ENCODE measurements around the gene CYP19A1. TPM values are rescaled to one million over a fixed set of nuclear protein-coding genes. Genes with fewer than 3 reads are reported as not detected.

CYP19A1 gene
- total and polyA plus RNA-seq, 10 of the 15 experiments (the other 5 are each of a cell fraction or from before 2014, with no cell fraction given) = 0.08 to 1.8 (median 0.70) TPM

- SMC1A ChIA-PET (ENCODE audit: uncharacterized antibody, unreplicated experiment) = no interaction called here
- TF ChIP-seq SIX5 (IDR thresholded peaks at IDR 0.05; ENCODE audit: low read depth, low read length, severe bottlenecking) (no peak), EP300 (IDR thresholded peaks at IDR 0.05; ENCODE audit: borderline replicate concordance in 1 of 2, control insufficient read depth in 1 of 2, low read depth in 2 of 2, low read length in 2 of 2) (no peak), ATF7 (IDR thresholded peaks at IDR 0.05; ENCODE audit: low read depth) (no peak), TBL1XR1 (IDR thresholded peaks at IDR 0.05; ENCODE audit: low read depth, low read length) (no peak), TARDBP (IDR thresholded peaks at IDR 0.05; ENCODE audit: borderline replicate concordance) (no peak), POU2F2 (IDR thresholded peaks at IDR 0.05; ENCODE audit: borderline replicate concordance, low read depth, low read length) (no peak), TCF7 (IDR thresholded peaks at IDR 0.05; ENCODE audit: borderline replicate concordance) (no peak), CBX3 (IDR thresholded peaks at IDR 0.05; ENCODE audit: borderline replicate concordance, low read depth) (no peak), CBFB (IDR thresholded peaks at IDR 0.05; ENCODE audit: low read depth) (no peak), CUX1 (IDR thresholded peaks at IDR 0.05; ENCODE audit: insufficient replicate concordance, low read depth, low read length) (no peak), JUNB (IDR thresholded peaks at IDR 0.05) (no peak), POLR2AphosphoS5 (IDR thresholded peaks at IDR 0.05; ENCODE audit: low read length) (no peak), MTA2 (IDR thresholded peaks at IDR 0.05; ENCODE audit: low read depth) (no peak), SUPT20H (IDR thresholded peaks at IDR 0.05; ENCODE audit: borderline replicate concordance, control insufficient read depth, low read depth, low read length) (no peak), IKZF2 (IDR thresholded peaks at IDR 0.05) (no peak), NR2F1 (conservative IDR thresholded peaks at IDR 0.05) (no peak)
- TF ChIP-seq, protein P1, sequence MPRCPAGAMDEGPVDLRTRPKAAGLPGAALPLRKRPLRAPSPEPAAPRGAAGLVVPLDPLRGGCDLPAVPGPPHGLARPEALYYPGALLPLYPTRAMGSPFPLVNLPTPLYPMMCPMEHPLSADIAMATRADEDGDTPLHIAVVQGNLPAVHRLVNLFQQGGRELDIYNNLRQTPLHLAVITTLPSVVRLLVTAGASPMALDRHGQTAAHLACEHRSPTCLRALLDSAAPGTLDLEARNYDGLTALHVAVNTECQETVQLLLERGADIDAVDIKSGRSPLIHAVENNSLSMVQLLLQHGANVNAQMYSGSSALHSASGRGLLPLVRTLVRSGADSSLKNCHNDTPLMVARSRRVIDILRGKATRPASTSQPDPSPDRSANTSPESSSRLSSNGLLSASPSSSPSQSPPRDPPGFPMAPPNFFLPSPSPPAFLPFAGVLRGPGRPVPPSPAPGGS (IDR thresholded peaks at IDR 0.05; ENCODE audit: borderline replicate concordance, insufficient read depth, low read depth, low read length, poor library complexity, severe bottlenecking) = no peak
- TF ChIP-seq, protein P2, sequence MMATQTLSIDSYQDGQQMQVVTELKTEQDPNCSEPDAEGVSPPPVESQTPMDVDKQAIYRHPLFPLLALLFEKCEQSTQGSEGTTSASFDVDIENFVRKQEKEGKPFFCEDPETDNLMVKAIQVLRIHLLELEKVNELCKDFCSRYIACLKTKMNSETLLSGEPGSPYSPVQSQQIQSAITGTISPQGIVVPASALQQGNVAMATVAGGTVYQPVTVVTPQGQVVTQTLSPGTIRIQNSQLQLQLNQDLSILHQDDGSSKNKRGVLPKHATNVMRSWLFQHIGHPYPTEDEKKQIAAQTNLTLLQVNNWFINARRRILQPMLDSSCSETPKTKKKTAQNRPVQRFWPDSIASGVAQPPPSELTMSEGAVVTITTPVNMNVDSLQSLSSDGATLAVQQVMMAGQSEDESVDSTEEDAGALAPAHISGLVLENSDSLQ (IDR thresholded peaks at IDR 0.05) = no peak
- CTCF ChIA-PET = no interaction called here
- Histone ChIP-seq H3K4me2 (ENCODE audit: control insufficient read depth, insufficient read depth) (no peak overlapping the region), H3K9ac (ENCODE audit: control insufficient read depth, insufficient read depth, low read length) (no peak overlapping the region), H3K4me1 (ENCODE audit: control insufficient read depth, insufficient read depth, low read length) (peaks cover 4% of the 10 kb centered on the region), H3K79me2 (ENCODE audit: control insufficient read depth, insufficient read depth, low read length) (no peaks in the 10 kb centered on the region), H3K4me3 (no peak overlapping the region), H3K27ac (ENCODE audit: control insufficient read depth, insufficient read depth) (no peak overlapping the region), H2AFZ (ENCODE audit: control insufficient read depth, low read depth, low read length) (no peak overlapping the region), H3K9me3 (replicated peaks; ENCODE audit: control insufficient read depth, insufficient read depth, low read length) (no peaks in the 10 kb centered on the region; the same call in 2 of the 3 replicates), H4K20me1 (ENCODE audit: control insufficient read depth, insufficient read depth) (no peaks in the 10 kb centered on the region), H3K27me3 (replicated peaks in 1 of 2; ENCODE audit: control insufficient read depth in 2 of 2, insufficient read depth in 2 of 2, low read length in 1 of 2) (peaks cover 2 to 7% of the 10 kb centered on the region in 2 experiments), H3K36me3 (ENCODE audit: control insufficient read depth in 2 of 2, insufficient read depth in 2 of 2, low read length in 1 of 2) (no peaks in the 10 kb centered on the region)
- WGBS (ENCODE audit: insufficient coverage, insufficient replicate concordance, low lambda C conversion rate, missing lambda C conversion rate) = 0% methylated on average over 1 of the region's 1 CpG
- RAD21 ChIA-PET (ENCODE audit: unreplicated experiment) = no interaction called here
- in situ Hi-C loops (cut with MboI) = no loop called here
- no peak for DNase-seq (ENCODE audit: low read depth, low spot score)
- intact Hi-C loops (cut with micrococcal nuclease; ENCODE audit: unreplicated experiment) = no loop called here
- BruUV-seq (replicated peaks) = no TSS peak
- POLR2A ChIA-PET = no interaction called here
- FAIRE-seq = no peak
- ATAC-seq = no peak
These were observed 16.7 kb upstream of the CYP19A1 start for GRCh38 chr15:51355096-51355495.
